ENCODE results near the gene SENP1. TPM values are rescaled to one million over a fixed set of nuclear protein-coding genes. Genes with fewer than 3 reads are reported as not detected.
"Not testable (repeated sequence)": the region's sequence is repeated elsewhere in the genome, so short reads cannot be mapped to it uniquely, and the experiment has no call there.

Gene SENP1
- total and polyA plus RNA-seq, 12 donors = 2.1 to 10.7 (median 8.5) TPM

- whole genome bisulfite sequencing, 2 donors = 50 to 59% methylated on average over 4 of the region's 4 CpGs
- DNase-seq = peak; percentile 59
- TF ChIP-seq CTCF (IDR thresholded peaks at IDR 0.05) = no peak
- H3K9me3 ChIP-seq = no peaks in the 10 kb centered on the region
- peak overlapping the region in 4 of 10 donors; percentile 5 to 26 (median 22) for H3K4me3 ChIP-seq
- H3K27ac ChIP-seq = peak overlapping the region in 9 of 10 donors; percentile 4 to 86 (median 79)
- intact Hi-C loops (cut with DNase I) = no loop called here
- peak; percentile 69 to 95 (median 90) for ATAC-seq
- H3K27me3 ChIP-seq = no peaks in the 10 kb centered on the region
- H3K4me1 ChIP-seq = peaks cover 0 to 73% (median 17%) of the 10 kb centered on the region in 9 donors
- H3K36me3 ChIP-seq = peaks cover 0 to 86% (median 18%) of the 10 kb centered on the region in 9 donors
These were observed 20.1 kb upstream of the SENP1 start for GRCh38 chr12:48125985-48126384.

GRCh38 chr12:48125542-48125941, 19.7 kb upstream of the SENP1 start:
- Histone ChIP-seq H3K36me3 (peaks cover 0 to 82% (median 14%) of the 10 kb centered on the region in 9 donors), H3K27ac (peak overlapping the region; percentile 4 to 86 (median 76)), H3K4me3 (peak overlapping the region in 1 of 10 donors; percentile 77), H3K4me1 (peaks cover 0 to 73% (median 15%) of the 10 kb centered on the region in 9 donors)
- DNase-seq; H3K9me3 ChIP-seq; H3K27me3 ChIP-seq; ATAC-seq; intact Hi-C loops (cut with DNase I): not testable (repeated sequence)
- WGBS, 2 donors = 80 to 89% methylated on average over 5 of the region's 5 CpGs

GRCh38 chr12:48123169-48123568, 17.3 kb upstream of the SENP1 start:
- TF ChIP-seq CTCF (IDR thresholded peaks at IDR 0.05) = no peak
- Histone ChIP-seq H3K4me3 (peak overlapping the region; percentile 3 to 77 (median 38)), H3K36me3 (peaks cover 0 to 58% (median 9%) of the 10 kb centered on the region in 9 donors), H3K4me1 (peaks cover 0 to 67% (median 18%) of the 10 kb centered on the region in 9 donors), H3K9me3 (no peaks in the 10 kb centered on the region), H3K27ac (peak overlapping the region in 9 of 10 donors; percentile 4 to 86 (median 79)), H3K27me3 (no peaks in the 10 kb centered on the region)
- WGBS, 2 donors = 51 to 67% methylated on average over 4 of the region's 4 CpGs
- intact Hi-C loops (cut with DNase I) = loop anchor here in 2 of 10 donors (5.0 kb wide), 1 partner anchor 34 kb away; the partner anchor contains the start of gene ASB8 (in 2 of the 2)
- no peak for ATAC-seq
- DNase-seq = no peak

GRCh38 chr12:48122065-48122834, 16.4 kb upstream of the SENP1 start:
- Histone ChIP-seq H3K27ac (peak overlapping the region in 9 of 10 donors; percentile 4 to 86 (median 79)), H3K4me3 (peak overlapping the region in 9 of 10 donors; percentile 3 to 77 (median 43)), H3K9me3 (no peaks in the 10 kb centered on the region), H3K36me3 (peaks cover 0 to 49% (median 9%) of the 10 kb centered on the region in 9 donors), H3K4me1 (peaks cover 0 to 58% (median 18%) of the 10 kb centered on the region in 9 donors), H3K27me3 (no peaks in the 10 kb centered on the region)
- no peak for TF ChIP-seq CTCF (IDR thresholded peaks at IDR 0.05)
- peak in 4 of 8 donors; percentile 34 to 48 (median 41) for ATAC-seq
- intact Hi-C loops (cut with DNase I) = loop anchor here in 2 of 10 donors (5.0 kb wide), 1 partner anchor 35 kb away; the partner anchor contains the start of gene ASB8 (in 2 of the 2)
- DNase-seq = peak in 1 of 2 donors; percentile 34
- 46 to 65% methylated on average over 2 of the region's 2 CpGs for WGBS, 2 donors

Data from heart right ventricle (tissue), 16 donors.